Loucy (cell line): ENCODE measurements around the gene CASZ1.

Experiments
- H2AFZ ChIP-seq: fragments of 200-600 bp; sonication (generic); 2 replicates; pipeline ENCODE4 v1.6.0; 2016; ENCODE audit warnings: antibody characterized with exemption, mild to moderate bottlenecking, low read length, moderate library complexity
- H3F3A ChIP-seq: fragments of 200-600 bp; 2 replicates; pipeline ENCODE4 v1.6.0; 2016; ENCODE audit warnings: antibody characterized with exemption, low read depth, mild to moderate bottlenecking
- H3K27me3 ChIP-seq: fragments of 200-600 bp; sonication (generic); 2 replicates; pipeline ENCODE4 v1.6.1; 2014; ENCODE audit warnings: low read length, mild to moderate bottlenecking; ENCODE audit not compliant: insufficient read depth, poor library complexity, severe bottlenecking
- H3K36me3 ChIP-seq: fragments of 200-600 bp; sonication (generic); 2 replicates; pipeline ENCODE4 v1.6.1; 2016; ENCODE audit warnings: low read length; ENCODE audit not compliant: insufficient read depth
- H3K4me1 ChIP-seq: fragments of 200-600 bp; sonication (generic); 2 replicates; pipeline ENCODE4 v1.5.1; 2014; ENCODE audit warnings: low read length, mild to moderate bottlenecking; ENCODE audit not compliant: insufficient read depth, poor library complexity, severe bottlenecking
- H3K4me2 ChIP-seq: fragments of 200-600 bp; sonication (generic); 2 replicates; pipeline ENCODE4 v1.6.0; 2014; ENCODE audit warnings: antibody characterized with exemption, low read length, low read depth, mild to moderate bottlenecking; ENCODE audit not compliant: poor library complexity, severe bottlenecking
- H3K4me3 ChIP-seq: fragments of 200-600 bp; sonication (generic); 2 replicates; pipeline ENCODE4 v1.5.1; 2014; ENCODE audit warnings: low read length, mild to moderate bottlenecking, mixed read lengths; ENCODE audit not compliant: poor library complexity, severe bottlenecking
- H3K79me2 ChIP-seq: fragments of 200-600 bp; sonication (generic); 2 replicates; pipeline ENCODE4 v1.6.1; 2014; ENCODE audit warnings: low read length; ENCODE audit not compliant: insufficient read depth
- H3K9ac ChIP-seq: fragments of 200-600 bp; sonication (generic); 2 replicates; pipeline ENCODE4 v1.6.0; 2014; ENCODE audit warnings: mild to moderate bottlenecking, low read depth, low read length, moderate library complexity; ENCODE audit not compliant: poor library complexity, severe bottlenecking
- H3K9me2 ChIP-seq: fragments of 200-600 bp; sonication (generic); replicated peaks from 2 replicates; pipeline ENCODE4 v1.6.1; 2016; ENCODE audit warnings: low read depth, low read length, mixed read lengths
- H3K9me3 ChIP-seq: fragments of 200-600 bp; sonication (generic); 2 replicates; pipeline ENCODE4 v1.6.1; 2014; ENCODE audit warnings: mild to moderate bottlenecking, antibody characterized with exemption, low read length, low read depth; ENCODE audit not compliant: insufficient read depth
- H4K20me1 ChIP-seq: fragments of 200-600 bp; sonication (generic); 2 replicates; pipeline ENCODE4 v1.6.0; 2014; ENCODE audit warnings: antibody characterized with exemption, low read length, mild to moderate bottlenecking; ENCODE audit not compliant: insufficient read depth, poor library complexity, severe bottlenecking
- CTCF ChIP-seq: fragments of 200-600 bp; sonication (generic); conservative IDR thresholded peaks from 2 replicates; pipeline ENCODE4 v1.5.1; 2014; ENCODE audit warnings: mild to moderate bottlenecking, antibody characterized with exemption, low read length
- EZH2phosphoT487 ChIP-seq: fragments of 200-600 bp; IDR thresholded peaks from 2 replicates; pipeline ENCODE4 v1.6.1; 2018; ENCODE audit warnings: antibody characterized with exemption, mild to moderate bottlenecking, moderate library complexity, borderline replicate concordance

The CASZ1 gene

GRCh38 chr1:10785728-10786638 lies 10.5 kb downstream of the CASZ1 start:
- no peak for TF ChIP-seq EZH2phosphoT487
- no peak for TF ChIP-seq CTCF
- H3K36me3 ChIP-seq: no peaks in the 10 kb centered on the region
- H2AFZ ChIP-seq: no peak overlapping the region
- H3K9me3 ChIP-seq: no peaks in the 10 kb centered on the region
- H3K4me1 ChIP-seq: no peaks in the 10 kb centered on the region
- no peak overlapping the region for H3K4me2 ChIP-seq
- H3K9me2 ChIP-seq: no peaks in the 10 kb centered on the region
- H3K4me3 ChIP-seq: no peak overlapping the region
- H4K20me1 ChIP-seq: no peaks in the 10 kb centered on the region
- H3F3A ChIP-seq: no peaks in the 10 kb centered on the region; the same call in 1 of the 2 replicates
- H3K9ac ChIP-seq: no peak overlapping the region
- no peaks in the 10 kb centered on the region for H3K27me3 ChIP-seq
- H3K79me2 ChIP-seq: no peaks in the 10 kb centered on the region

- Histone ChIP-seq H3K4me2 (no peak overlapping the region), H3K36me3 (no peaks in the 10 kb centered on the region), H3K27me3 (no peaks in the 10 kb centered on the region), H3K9ac (no peak overlapping the region), H3K9me3 (no peaks in the 10 kb centered on the region), H3K4me3 (no peak overlapping the region), H3K9me2 (no peaks in the 10 kb centered on the region), H3K4me1 (no peaks in the 10 kb centered on the region), H2AFZ (no peak overlapping the region), H3F3A (no peaks in the 10 kb centered on the region), H3K79me2 (no peaks in the 10 kb centered on the region), H4K20me1 (no peaks in the 10 kb centered on the region)
- no peak for TF ChIP-seq EZH2phosphoT487
- no peak for TF ChIP-seq CTCF
These were observed 11.3 kb downstream of the CASZ1 start for GRCh38 chr1:10784998-10785727.

GRCh38 chr1:10782491-10783244 lies 13.8 kb downstream of the CASZ1 start:
- Histone ChIP-seq H3K36me3 (no peaks in the 10 kb centered on the region), H4K20me1 (no peaks in the 10 kb centered on the region), H3K9me3 (no peaks in the 10 kb centered on the region), H2AFZ (no peak overlapping the region), H3K4me3 (no peak overlapping the region), H3K4me2 (no peak overlapping the region), H3K27me3 (no peaks in the 10 kb centered on the region), H3F3A (no peaks in the 10 kb centered on the region), H3K4me1 (no peaks in the 10 kb centered on the region), H3K9me2 (no peaks in the 10 kb centered on the region), H3K79me2 (no peaks in the 10 kb centered on the region), H3K9ac (no peak overlapping the region)
- TF ChIP-seq CTCF: no peak
- no peak for TF ChIP-seq EZH2phosphoT487
